Omental fat pad (tissue), 4 donors: ENCODE data around the gene CDK14. TPM values are rescaled to one million over a fixed set of nuclear protein-coding genes. Genes with fewer than 3 reads are reported as not detected.

Experiments
- ATAC-seq: fragments of 150-250 bp; one replicate; pipeline ENCODE4 v1.9.1; 2016; ENCODE audit warnings: mild to moderate bottlenecking, moderate library complexity; ENCODE audit not compliant: low FRiP score
- DNase-seq: peaks from one replicate; pipeline ENCODE4 v3.0.0-alpha.2; 2019; ENCODE audit warnings: low spot score
- CTCF ChIP-seq, 3 donors: fragments of 450-650 bp; IDR thresholded peaks; one replicate each; pipeline ENCODE4 v1.5.1; 2016 to 2017; ENCODE audit warnings: antibody characterized with exemption in 3 of 3, mild to moderate bottlenecking in 3 of 3, moderate library complexity in 2 of 3
- total RNA-seq, 4 donors: library from RNA; depleted of rRNA; stranded (reverse); fragments of >200 nt; gene quantifications; one replicate each; pipeline ENCODE4 v1.1.0, GENCODE V29; 2016

Gene CDK14
- total RNA-seq, 4 donors from 2014 or later: 25.2 to 40.3 (median 30.8) TPM

GRCh38 chr7:90773269-90773668 is 177.1 kb downstream of the CDK14 start:
- ATAC-seq: no peak
- no peak for TF ChIP-seq CTCF (IDR thresholded peaks at IDR 0.05)
- DNase-seq: no peak

GRCh38 chr7:90774706-90775105 is 178.6 kb downstream of the CDK14 start:
- no peak for ATAC-seq
- TF ChIP-seq CTCF (IDR thresholded peaks at IDR 0.05): no peak
- DNase-seq: no peak

GRCh38 chr7:90775383-90775965 is 179.4 kb downstream of the CDK14 start:
- no peak for ATAC-seq
- TF ChIP-seq CTCF (IDR thresholded peaks at IDR 0.05): no peak
- no peak for DNase-seq

GRCh38 chr7:90777041-90777440 is 180.9 kb downstream of the CDK14 start:
- DNase-seq: no peak
- TF ChIP-seq CTCF (IDR thresholded peaks at IDR 0.05): no peak
- ATAC-seq: no peak

- DNase-seq (no peak), ATAC-seq (no peak)
- no peak for TF ChIP-seq CTCF (IDR thresholded peaks at IDR 0.05)
These were observed 181.3 kb downstream of the CDK14 start for GRCh38 chr7:90777465-90777864.

- TF ChIP-seq CTCF (IDR thresholded peaks at IDR 0.05): no peak
- ATAC-seq (no peak), DNase-seq (no peak)
These were observed 181.8 kb downstream of the CDK14 start for GRCh38 chr7:90777886-90778285.

GRCh38 chr7:90788052-90788451 is 191.9 kb downstream of the CDK14 start:
- ATAC-seq (no peak), DNase-seq (no peak)
- TF ChIP-seq CTCF (IDR thresholded peaks at IDR 0.05): no peak
